Rectal smooth muscle tissue (tissue), 1 donor: ENCODE data around the gene HKDC1.

Experiments used
- H3K27ac ChIP-seq: one replicate; pipeline ENCODE4 v1.7.0; 2013; ENCODE audit warnings: low read depth, low read length, inconsistent platforms
- H3K27me3 ChIP-seq: one replicate; pipeline ENCODE4 v1.7.0; 2013; ENCODE audit warnings: low read length; ENCODE audit not compliant: control insufficient read depth, insufficient read depth
- H3K36me3 ChIP-seq: one replicate; pipeline ENCODE4 v1.7.0; 2013; ENCODE audit warnings: low read length; ENCODE audit not compliant: control insufficient read depth, insufficient read depth
- H3K4me1 ChIP-seq: one replicate; pipeline ENCODE4 v1.7.0; 2013; ENCODE audit warnings: low read length; ENCODE audit not compliant: control insufficient read depth, insufficient read depth
- H3K4me3 ChIP-seq: one replicate; pipeline ENCODE4 v1.7.0; 2013; ENCODE audit warnings: low read length
- H3K9ac ChIP-seq: one replicate; pipeline ENCODE4 v1.7.0; 2013; ENCODE audit warnings: low read length

HKDC1 gene

GRCh38 chr10:69239136-69239535 lies 19.0 kb downstream of the HKDC1 start:
- H3K4me3 ChIP-seq = no peak overlapping the region
- H3K27me3 ChIP-seq = no peaks in the 10 kb centered on the region
- peaks cover 2% of the 10 kb centered on the region for H3K4me1 ChIP-seq
- H3K9ac ChIP-seq = no peak overlapping the region
- no peak overlapping the region for H3K27ac ChIP-seq
- no peaks in the 10 kb centered on the region for H3K36me3 ChIP-seq

GRCh38 chr10:69239816-69240434 lies 19.8 kb downstream of the HKDC1 start:
- Histone ChIP-seq H3K4me3 (no peak overlapping the region), H3K36me3 (no peaks in the 10 kb centered on the region), H3K27ac (no peak overlapping the region), H3K9ac (no peak overlapping the region), H3K27me3 (no peaks in the 10 kb centered on the region), H3K4me1 (peaks cover 2% of the 10 kb centered on the region)

GRCh38 chr10:69240455-69240854 lies 20.3 kb downstream of the HKDC1 start:
- H3K9ac ChIP-seq = no peak overlapping the region
- H3K27ac ChIP-seq = no peak overlapping the region
- H3K4me1 ChIP-seq = peaks cover 2% of the 10 kb centered on the region
- no peak overlapping the region for H3K4me3 ChIP-seq
- no peaks in the 10 kb centered on the region for H3K27me3 ChIP-seq
- no peaks in the 10 kb centered on the region for H3K36me3 ChIP-seq

GRCh38 chr10:69241575-69241974 lies 21.4 kb downstream of the HKDC1 start:
- H3K4me3 ChIP-seq = no peak overlapping the region
- H3K4me1 ChIP-seq = peaks cover 2% of the 10 kb centered on the region
- no peaks in the 10 kb centered on the region for H3K36me3 ChIP-seq
- no peaks in the 10 kb centered on the region for H3K27me3 ChIP-seq
- H3K27ac ChIP-seq = no peak overlapping the region
- H3K9ac ChIP-seq = no peak overlapping the region

- Histone ChIP-seq H3K36me3 (no peaks in the 10 kb centered on the region), H3K27ac (no peak overlapping the region), H3K4me1 (peaks cover 2% of the 10 kb centered on the region), H3K4me3 (no peak overlapping the region), H3K9ac (no peak overlapping the region), H3K27me3 (no peaks in the 10 kb centered on the region)
Measured at GRCh38 chr10:69242040-69242851, 22.1 kb downstream of the HKDC1 start.

GRCh38 chr10:69242852-69243212 lies 22.7 kb downstream of the HKDC1 start:
- no peaks in the 10 kb centered on the region for H3K27me3 ChIP-seq
- H3K4me1 ChIP-seq = peaks cover under 1% of the 10 kb centered on the region
- no peak overlapping the region for H3K4me3 ChIP-seq
- H3K36me3 ChIP-seq = no peaks in the 10 kb centered on the region
- no peak overlapping the region for H3K9ac ChIP-seq
- no peak overlapping the region for H3K27ac ChIP-seq

GRCh38 chr10:69243817-69244216 lies 23.7 kb downstream of the HKDC1 start:
- no peaks in the 10 kb centered on the region for H3K4me1 ChIP-seq
- H3K27ac ChIP-seq = no peak overlapping the region
- no peaks in the 10 kb centered on the region for H3K36me3 ChIP-seq
- H3K4me3 ChIP-seq = no peak overlapping the region
- no peak overlapping the region for H3K9ac ChIP-seq
- H3K27me3 ChIP-seq = no peaks in the 10 kb centered on the region

- no peaks in the 10 kb centered on the region for H3K4me1 ChIP-seq
- no peaks in the 10 kb centered on the region for H3K27me3 ChIP-seq
- no peak overlapping the region for H3K4me3 ChIP-seq
Measured at GRCh38 chr10:69246036-69246435, 25.9 kb downstream of the HKDC1 start.

GRCh38 chr10:69246581-69247312 lies 26.6 kb downstream of the HKDC1 start:
- no peak overlapping the region for H3K27ac ChIP-seq
- H3K36me3 ChIP-seq = no peaks in the 10 kb centered on the region
- no peak overlapping the region for H3K4me3 ChIP-seq
- no peaks in the 10 kb centered on the region for H3K27me3 ChIP-seq
- H3K9ac ChIP-seq = no peak overlapping the region
- H3K4me1 ChIP-seq = no peaks in the 10 kb centered on the region

More at GRCh38 chr10:69246036-69246435, 25.9 kb downstream of the HKDC1 start:
- no peak overlapping the region for H3K9ac ChIP-seq
- H3K36me3 ChIP-seq = no peaks in the 10 kb centered on the region
- H3K27ac ChIP-seq = no peak overlapping the region

GRCh38 chr10:69247313-69247710 lies 27.2 kb downstream of the HKDC1 start:
- no peak overlapping the region for H3K4me3 ChIP-seq
- H3K27me3 ChIP-seq = no peaks in the 10 kb centered on the region
- H3K9ac ChIP-seq = no peak overlapping the region
- H3K36me3 ChIP-seq = no peaks in the 10 kb centered on the region
- no peaks in the 10 kb centered on the region for H3K4me1 ChIP-seq
- no peak overlapping the region for H3K27ac ChIP-seq

- Histone ChIP-seq H3K4me1 (no peaks in the 10 kb centered on the region), H3K9ac (no peak overlapping the region), H3K4me3 (no peak overlapping the region), H3K27me3 (no peaks in the 10 kb centered on the region), H3K27ac (no peak overlapping the region), H3K36me3 (no peaks in the 10 kb centered on the region)
Measured at GRCh38 chr10:69248117-69248730, 28.1 kb downstream of the HKDC1 start.

- Histone ChIP-seq H3K27ac (no peak overlapping the region), H3K27me3 (no peaks in the 10 kb centered on the region), H3K36me3 (no peaks in the 10 kb centered on the region), H3K9ac (no peak overlapping the region), H3K4me1 (no peaks in the 10 kb centered on the region), H3K4me3 (no peak overlapping the region)
Measured at GRCh38 chr10:69250041-69250440, 29.9 kb downstream of the HKDC1 start.
